Activated T-helper 17 cell treated with anti-CD3 and anti-CD28 coated beads, Interleukin-2, amount 50 U/mL, for 72 hours (primary cell): ENCODE data around the gene FGF4. TPM values are rescaled to one million over a fixed set of nuclear protein-coding genes. Genes with fewer than 3 reads are reported as not detected.

ENCODE experiments used
- ATAC-seq: fragments of 150-1000 bp; cut with Tn5 transposase; replicated peaks from 2 replicates; pipeline ENCODE4 v1.10.0; 2021; ENCODE audit warnings: mild to moderate bottlenecking, moderate library complexity
- H3K27ac Mint-ChIP-seq: one replicate; pipeline ENCODE4 v1.8.0; 2022; ENCODE audit warnings: mixed read lengths
- H3K27me3 Mint-ChIP-seq: one replicate; pipeline ENCODE4 v1.8.0; 2022; ENCODE audit warnings: mixed read lengths
- H3K36me3 Mint-ChIP-seq: one replicate; pipeline ENCODE4 v1.8.0; 2022; ENCODE audit warnings: low read depth, mild to moderate bottlenecking, mixed read lengths
- H3K4me1 Mint-ChIP-seq: one replicate; pipeline ENCODE4 v1.8.0; 2022; ENCODE audit warnings: mixed read lengths
- H3K4me3 Mint-ChIP-seq: one replicate; pipeline ENCODE4 v1.8.0; 2022; ENCODE audit warnings: mild to moderate bottlenecking, mixed read lengths
- H3K9me3 Mint-ChIP-seq: one replicate; pipeline ENCODE4 v1.8.0; 2022; ENCODE audit warnings: mixed read lengths
- total RNA-seq, 2 donors: library from RNA; stranded (reverse); gene quantifications; one replicate each; pipeline ENCODE4 v1.2.3, GENCODE V29; 2022

The FGF4 gene
- total RNA-seq, 2 donors from 2014 or later, result not detected

DNA sequence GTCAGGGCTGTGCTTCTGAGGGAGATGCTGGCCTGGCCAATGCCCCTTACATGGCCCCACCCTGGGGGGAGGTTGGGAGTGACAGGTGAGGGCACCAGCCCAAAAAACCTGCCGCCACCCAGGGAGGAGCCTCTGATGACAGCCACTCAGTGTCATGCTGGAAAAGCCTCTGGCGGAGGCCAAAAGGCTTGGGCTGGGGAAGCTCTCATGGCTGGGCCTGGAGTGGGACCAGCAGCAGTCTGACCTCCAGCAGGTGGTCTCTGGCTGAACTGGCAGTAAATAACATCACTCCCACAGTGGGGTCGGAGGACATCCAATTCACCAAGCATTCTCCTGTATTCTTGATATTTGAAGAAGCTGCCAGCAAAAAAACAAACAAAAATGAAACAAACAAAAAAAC is 24.0 kb upstream of the FGF4 start:
- ATAC-seq, result no peak
- Mint-ChIP-seq H3K9me3 (no peaks in the 10 kb centered on the region), H3K27ac (no peak overlapping the region), H3K27me3 (no peaks in the 10 kb centered on the region), H3K4me1 (no peaks in the 10 kb centered on the region), H3K36me3 (no peaks in the 10 kb centered on the region), H3K4me3 (no peak overlapping the region)

- Mint-ChIP-seq H3K27me3 (peaks cover 2% of the 10 kb centered on the region), H3K4me3 (no peak overlapping the region), H3K27ac (no peak overlapping the region), H3K4me1 (no peaks in the 10 kb centered on the region), H3K9me3 (no peaks in the 10 kb centered on the region), H3K36me3 (no peaks in the 10 kb centered on the region)
- ATAC-seq, result no peak
Observed at GRCh38 chr11:69797737-69798528, 22.8 kb upstream of the FGF4 start.

DNA sequence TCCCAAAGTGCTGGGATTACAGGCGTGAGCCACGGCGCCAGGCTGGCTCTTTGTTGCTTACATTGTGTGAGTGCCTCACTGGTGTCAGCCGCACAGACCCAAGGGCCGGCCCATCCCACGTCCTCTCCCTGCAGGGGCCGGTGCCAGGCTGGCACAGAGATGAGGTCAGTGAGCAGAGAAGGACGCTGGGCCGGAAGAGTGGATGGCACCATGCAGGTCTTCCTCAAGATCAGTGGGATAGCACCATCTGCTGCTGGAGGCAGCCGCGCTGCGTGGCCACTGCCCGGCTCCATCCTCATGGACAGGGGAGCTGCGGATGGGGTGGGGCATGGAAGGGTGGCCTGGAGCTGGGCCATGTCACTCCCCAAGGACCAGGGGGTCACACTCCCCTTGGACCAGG is 22.0 kb upstream of the FGF4 start:
- ATAC-seq, result no peak
- Mint-ChIP-seq H3K9me3 (no peaks in the 10 kb centered on the region), H3K27ac (no peak overlapping the region), H3K27me3 (peaks cover 4% of the 10 kb centered on the region), H3K4me3 (no peak overlapping the region), H3K4me1 (no peaks in the 10 kb centered on the region), H3K36me3 (no peaks in the 10 kb centered on the region)

DNA sequence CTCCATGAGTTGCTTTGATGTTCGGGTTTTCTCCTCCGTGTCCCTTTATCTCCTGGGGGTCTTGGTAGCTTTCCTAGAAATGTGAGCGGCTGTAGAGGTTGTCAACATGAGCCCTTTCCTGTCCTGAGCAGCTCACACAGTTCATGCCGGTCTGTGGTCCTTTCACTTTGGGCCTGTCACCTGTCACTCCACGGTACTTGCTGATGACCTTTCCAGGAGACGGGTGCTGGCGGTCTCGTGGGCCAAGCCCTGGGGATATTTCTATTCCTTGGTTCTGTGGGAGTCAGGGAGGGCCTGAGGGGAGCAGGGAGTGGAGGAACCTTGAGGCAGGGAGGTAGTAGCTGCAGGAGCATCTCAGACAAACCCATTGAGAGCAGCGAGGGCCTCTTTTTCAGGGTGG is 20.9 kb upstream of the FGF4 start:
- Mint-ChIP-seq H3K36me3 (no peaks in the 10 kb centered on the region), H3K27me3 (peaks cover 4% of the 10 kb centered on the region), H3K9me3 (no peaks in the 10 kb centered on the region), H3K27ac (no peak overlapping the region), H3K4me3 (no peak overlapping the region), H3K4me1 (no peaks in the 10 kb centered on the region)
- ATAC-seq, result no peak

DNA sequence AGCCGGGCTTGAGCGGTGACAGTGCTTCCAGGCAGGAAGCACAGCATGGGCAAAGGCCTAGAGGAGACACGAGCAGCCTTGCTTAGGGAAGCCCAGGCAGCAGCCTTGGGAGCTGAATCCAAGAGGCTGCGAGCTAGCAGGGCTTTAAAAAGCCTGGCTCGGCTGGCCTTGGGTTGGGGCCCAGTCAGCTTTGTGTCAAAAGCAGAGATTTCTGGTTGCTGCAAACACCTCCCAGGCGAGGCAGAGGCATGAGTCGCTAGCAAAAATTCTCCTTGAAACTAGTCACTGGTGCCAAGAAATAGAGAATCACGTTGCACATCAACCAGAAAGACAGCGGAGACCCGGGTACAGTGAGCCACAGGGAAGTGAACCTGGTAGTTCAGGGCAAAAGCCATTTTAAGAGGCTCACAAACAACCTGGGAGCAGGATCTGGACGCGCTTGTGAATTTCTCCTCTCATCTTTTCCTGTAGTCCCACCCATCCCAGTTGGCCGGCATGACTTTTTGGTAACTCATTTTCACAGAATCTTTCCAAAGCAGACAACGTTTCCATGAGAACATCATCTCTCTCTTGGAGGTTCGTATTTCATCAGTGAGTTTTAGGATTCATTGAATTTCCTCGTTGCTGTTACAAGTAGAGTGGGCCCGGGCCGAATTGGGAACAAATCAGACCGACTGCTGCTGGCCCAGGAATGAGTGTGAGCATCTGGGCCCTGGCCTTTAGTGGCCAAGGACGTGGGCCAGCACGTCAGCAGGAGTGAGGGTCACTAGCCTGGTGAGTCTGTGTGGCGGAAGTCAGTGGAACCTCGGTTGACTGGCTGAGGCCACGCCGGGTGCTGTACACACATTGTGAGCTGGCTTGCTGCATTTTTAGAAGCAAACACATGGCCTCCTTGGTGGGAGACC is 16.4 kb upstream of the FGF4 start:
- ATAC-seq, result no peak
- no peaks in the 10 kb centered on the region for H3K4me1 Mint-ChIP-seq
- H3K27me3 Mint-ChIP-seq, result peaks cover 4% of the 10 kb centered on the region
- H3K4me3 Mint-ChIP-seq, result no peak overlapping the region
- no peak overlapping the region for H3K27ac Mint-ChIP-seq
- H3K9me3 Mint-ChIP-seq, result no peaks in the 10 kb centered on the region
- H3K36me3 Mint-ChIP-seq, result no peaks in the 10 kb centered on the region

DNA sequence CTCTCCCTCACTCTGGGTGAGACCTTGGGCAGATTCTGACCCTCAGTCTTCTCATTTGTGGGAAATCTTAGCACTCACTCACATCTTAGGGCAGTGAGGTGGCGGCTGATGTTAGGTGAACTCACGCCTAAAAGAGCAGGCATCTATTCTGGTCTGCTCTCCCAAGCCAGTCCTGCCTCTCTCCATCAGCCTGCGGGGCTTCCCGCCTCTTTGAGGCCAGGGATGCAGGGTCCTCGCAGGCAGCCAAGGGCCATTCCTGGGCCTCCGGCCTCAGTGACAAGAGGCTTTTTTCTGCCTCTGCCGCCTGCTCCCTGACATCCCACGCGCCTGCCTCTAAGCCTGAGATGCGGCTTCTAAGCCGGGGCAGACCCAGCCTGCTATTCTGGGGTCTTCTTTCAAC is 13.8 kb upstream of the FGF4 start:
- no peaks in the 10 kb centered on the region for H3K4me1 Mint-ChIP-seq
- no peak overlapping the region for H3K27ac Mint-ChIP-seq
- no peak overlapping the region for H3K4me3 Mint-ChIP-seq
- H3K27me3 Mint-ChIP-seq, result peaks cover 4% of the 10 kb centered on the region
- ATAC-seq, result no peak
- H3K9me3 Mint-ChIP-seq, result no peaks in the 10 kb centered on the region
- no peaks in the 10 kb centered on the region for H3K36me3 Mint-ChIP-seq

DNA sequence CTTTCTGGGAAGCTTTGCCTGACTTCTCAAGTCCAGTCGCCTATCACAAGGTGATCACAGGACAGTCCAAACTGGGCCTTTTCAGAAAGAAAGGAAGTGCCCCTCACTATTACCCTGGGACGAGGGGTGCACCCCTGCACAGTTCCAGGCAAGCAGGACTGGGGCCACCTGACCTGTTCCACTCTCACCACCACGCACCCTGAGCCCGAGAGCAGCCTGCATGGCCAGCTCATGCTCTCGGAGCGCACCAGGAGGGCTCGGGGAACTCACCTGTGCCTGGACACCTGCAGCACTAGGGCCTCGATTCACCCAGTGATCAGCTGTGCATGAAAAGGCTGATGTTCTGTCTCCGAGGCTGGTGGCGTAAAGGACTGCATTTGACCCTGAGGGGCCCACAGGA is 12.8 kb upstream of the FGF4 start:
- H3K4me3 Mint-ChIP-seq, result no peak overlapping the region
- H3K4me1 Mint-ChIP-seq, result no peaks in the 10 kb centered on the region
- ATAC-seq, result no peak
- H3K27ac Mint-ChIP-seq, result no peak overlapping the region
- peaks cover 3% of the 10 kb centered on the region for H3K27me3 Mint-ChIP-seq
- no peaks in the 10 kb centered on the region for H3K36me3 Mint-ChIP-seq
- H3K9me3 Mint-ChIP-seq, result no peaks in the 10 kb centered on the region

DNA sequence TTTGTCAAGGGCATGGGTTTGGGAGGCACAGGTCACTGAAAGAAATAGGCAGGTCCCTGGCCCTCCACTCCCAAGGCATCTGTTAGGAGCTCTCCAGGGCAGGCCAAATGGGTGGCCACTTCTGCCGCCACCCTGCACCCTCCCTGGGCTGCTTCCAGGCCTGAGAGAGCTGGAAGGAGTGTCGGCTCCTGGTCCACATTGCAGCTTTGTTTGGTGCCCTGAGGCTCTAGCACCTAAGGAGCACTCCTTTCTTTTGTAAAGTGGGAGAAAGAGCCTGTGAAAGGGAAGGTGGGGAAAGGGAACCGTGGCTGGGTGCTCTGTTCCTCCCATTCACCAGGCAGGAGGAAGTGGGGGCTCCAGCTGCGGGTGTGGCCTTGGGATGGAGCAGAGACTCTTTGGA is 12.3 kb upstream of the FGF4 start:
- no peak overlapping the region for H3K27ac Mint-ChIP-seq
- H3K27me3 Mint-ChIP-seq, result peaks cover 3% of the 10 kb centered on the region
- no peaks in the 10 kb centered on the region for H3K36me3 Mint-ChIP-seq
- H3K4me3 Mint-ChIP-seq, result no peak overlapping the region
- no peaks in the 10 kb centered on the region for H3K4me1 Mint-ChIP-seq
- no peak for ATAC-seq
- no peaks in the 10 kb centered on the region for H3K9me3 Mint-ChIP-seq

- H3K27me3 Mint-ChIP-seq, result peaks cover 13% of the 10 kb centered on the region
- no peaks in the 10 kb centered on the region for H3K9me3 Mint-ChIP-seq
- H3K27ac Mint-ChIP-seq, result no peak overlapping the region
- ATAC-seq, result no peak
- H3K36me3 Mint-ChIP-seq, result no peaks in the 10 kb centered on the region
- no peaks in the 10 kb centered on the region for H3K4me1 Mint-ChIP-seq
- no peak overlapping the region for H3K4me3 Mint-ChIP-seq
Observed at GRCh38 chr11:69781241-69781640, 6.1 kb upstream of the FGF4 start.

- Mint-ChIP-seq H3K4me3 (no peak overlapping the region), H3K4me1 (no peaks in the 10 kb centered on the region), H3K27me3 (peaks cover 13% of the 10 kb centered on the region), H3K36me3 (no peaks in the 10 kb centered on the region), H3K27ac (no peak overlapping the region), H3K9me3 (no peaks in the 10 kb centered on the region)
- ATAC-seq, result no peak
Observed at GRCh38 chr11:69778373-69778772, 3.2 kb upstream of the FGF4 start.

GRCh38 chr11:69774354-69775162 is 583 bp downstream of the FGF4 start:
- Mint-ChIP-seq H3K27me3 (peaks cover 18% of the 10 kb centered on the region), H3K27ac (no peak overlapping the region), H3K4me3 (no peak overlapping the region), H3K9me3 (no peaks in the 10 kb centered on the region), H3K36me3 (no peaks in the 10 kb centered on the region), H3K4me1 (no peaks in the 10 kb centered on the region)
- no peak for ATAC-seq

DNA sequence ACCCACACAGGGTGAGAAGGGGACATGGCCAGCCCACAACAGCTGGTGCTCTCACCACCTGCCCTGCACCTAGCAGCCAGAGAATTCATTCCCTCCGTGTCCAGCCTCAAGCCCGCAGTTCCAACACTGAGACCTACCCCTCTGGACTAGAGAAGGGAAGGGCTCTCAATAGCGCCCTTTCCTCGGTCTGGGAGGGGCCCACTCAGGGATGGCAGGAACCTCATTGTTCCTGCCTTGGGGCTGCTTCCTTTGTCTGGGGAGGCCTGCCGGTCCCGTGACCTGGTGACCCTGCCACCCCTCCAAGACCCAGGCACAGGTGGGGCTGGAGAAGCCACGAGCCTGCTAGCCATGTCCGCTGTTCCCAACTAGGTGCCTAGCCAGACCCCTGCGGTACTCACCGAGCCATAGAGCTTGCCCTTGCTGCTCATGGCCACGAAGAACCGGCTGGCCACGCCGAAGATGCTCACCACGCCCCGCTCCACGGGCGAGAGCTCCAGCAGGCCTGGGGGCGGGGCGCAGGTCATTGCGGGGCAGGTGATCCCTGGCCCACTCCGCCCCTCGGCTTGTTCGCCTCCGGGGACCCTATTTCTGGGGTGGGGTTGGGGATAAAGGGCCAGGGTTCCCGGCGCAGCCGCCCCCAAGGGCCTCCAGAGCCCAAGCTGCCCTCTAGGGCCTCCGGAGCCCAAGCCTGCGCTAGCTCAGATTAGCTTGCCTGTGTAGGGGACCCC is 1.4 kb downstream of the FGF4 start:
- Mint-ChIP-seq H3K4me1 (no peaks in the 10 kb centered on the region), H3K27ac (no peak overlapping the region), H3K36me3 (no peaks in the 10 kb centered on the region), H3K4me3 (no peak overlapping the region), H3K27me3 (peaks cover 23% of the 10 kb centered on the region), H3K9me3 (no peaks in the 10 kb centered on the region)
- ATAC-seq, result no peak

DNA sequence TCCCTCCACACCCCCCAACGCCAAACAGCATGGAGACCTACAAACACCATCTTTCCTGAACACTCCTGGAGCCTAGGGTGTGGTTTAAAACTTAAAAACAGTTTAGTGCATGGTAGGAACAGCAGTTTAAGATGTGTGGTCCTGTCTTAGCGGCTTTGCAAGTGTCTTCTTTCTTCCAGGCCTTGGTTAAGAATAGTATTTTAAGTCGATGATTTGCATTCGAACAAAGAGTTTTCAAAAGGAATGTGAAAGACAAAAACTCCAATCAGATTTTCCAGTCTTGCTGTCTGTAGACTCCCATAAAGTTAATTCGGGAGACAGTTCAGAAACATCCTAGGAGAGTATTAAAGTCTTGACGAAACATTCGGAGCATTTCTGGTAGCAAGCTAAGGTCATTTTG is 3.7 kb downstream of the FGF4 start:
- no peak overlapping the region for H3K27ac Mint-ChIP-seq
- peaks cover 19% of the 10 kb centered on the region for H3K27me3 Mint-ChIP-seq
- no peaks in the 10 kb centered on the region for H3K4me1 Mint-ChIP-seq
- no peaks in the 10 kb centered on the region for H3K9me3 Mint-ChIP-seq
- no peak for ATAC-seq
- no peaks in the 10 kb centered on the region for H3K36me3 Mint-ChIP-seq
- H3K4me3 Mint-ChIP-seq, result no peak overlapping the region

DNA sequence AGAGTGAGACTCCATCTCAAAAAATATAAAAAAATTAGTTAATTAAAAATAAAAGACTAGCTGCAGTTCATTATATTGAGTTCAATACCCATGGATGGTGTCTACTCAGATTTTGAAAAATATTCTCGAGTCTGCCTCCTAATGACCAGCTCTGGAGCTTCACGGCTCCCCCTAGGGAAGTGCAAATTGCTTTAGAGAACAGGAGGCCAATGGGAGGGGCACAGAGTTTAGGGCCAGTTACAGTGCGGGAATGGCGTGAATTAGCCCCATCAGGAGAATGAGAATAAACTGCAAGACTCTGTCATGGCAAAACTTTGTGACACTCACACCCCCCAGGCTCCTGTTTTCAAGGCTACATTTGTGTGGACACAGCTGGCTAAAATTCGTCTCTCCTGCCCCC is 4.6 kb downstream of the FGF4 start:
- Mint-ChIP-seq H3K4me3 (no peak overlapping the region), H3K27ac (no peak overlapping the region), H3K9me3 (no peaks in the 10 kb centered on the region), H3K36me3 (no peaks in the 10 kb centered on the region), H3K27me3 (peaks cover 21% of the 10 kb centered on the region), H3K4me1 (no peaks in the 10 kb centered on the region)
- ATAC-seq, result no peak
